MCF 10A (cell line): ENCODE results near the gene C1orf141. TPM values are rescaled to one million over a fixed set of nuclear protein-coding genes. Genes with fewer than 3 reads are reported as not detected.

ENCODE experiments used
- BruUV-seq: library from RNA; stranded (reverse); fragments of 400-500 nt; replicated peaks from 2 replicates; lab custom pipeline; 2021; lab: Mats Ljungman, UMichigan
- CTCF ChIA-PET: fragments of 300-600 bp; sonication (Branson Sonifier 250); formaldehyde crosslinking; extraction: SDS; loops from one replicate; lab custom pipeline; 2021; ENCODE audit warnings: antibody characterized with exemption, inconsistent platforms; lab: Yijun Ruan, JAX
- POLR2A ChIA-PET: fragments of 300-600, 350-650 bp; sonication (Branson Sonifier 250); formaldehyde crosslinking; extraction: SDS; loops from one replicate; lab custom pipeline; 2020; ENCODE audit warnings: antibody characterized with exemption, inconsistent platforms; lab: Yijun Ruan, JAX
- DNase-seq: peaks from one replicate; pipeline ENCODE4 v3.0.0-alpha.2; 2018; ENCODE audit not compliant: unreplicated experiment
- H3K27ac Mint-ChIP-seq: one replicate; pipeline ENCODE4 v1.8.0; 2022; ENCODE audit warnings: mild to moderate bottlenecking, low read depth, mixed read lengths; ENCODE audit not compliant: unreplicated experiment
- H3K27me3 Mint-ChIP-seq: one replicate; pipeline ENCODE4 v1.8.0; 2022; ENCODE audit warnings: mixed read lengths; ENCODE audit not compliant: insufficient read depth, unreplicated experiment
- H3K36me3 Mint-ChIP-seq: one replicate; pipeline ENCODE4 v1.8.0; 2022; ENCODE audit warnings: mild to moderate bottlenecking, moderate library complexity, mixed read lengths; ENCODE audit not compliant: insufficient read depth, unreplicated experiment
- H3K4me1 Mint-ChIP-seq: one replicate; pipeline ENCODE4 v1.8.0; 2022; ENCODE audit warnings: mixed read lengths; ENCODE audit not compliant: insufficient read depth, unreplicated experiment
- H3K4me3 Mint-ChIP-seq: one replicate; pipeline ENCODE4 v1.8.0; 2022; ENCODE audit warnings: mild to moderate bottlenecking, moderate library complexity, mixed read lengths; ENCODE audit not compliant: unreplicated experiment
- H3K9me3 Mint-ChIP-seq: one replicate; pipeline ENCODE4 v1.8.0; 2022; ENCODE audit warnings: mixed read lengths; ENCODE audit not compliant: unreplicated experiment
- CTCF ChIP-seq: fragments of 200-600 bp; IDR thresholded peaks from one replicate; pipeline ENCODE4 v1.8.0; 2022; ENCODE audit warnings: antibody characterized with exemption, mild to moderate bottlenecking; ENCODE audit not compliant: unreplicated experiment
- intact Hi-C: fragments of 100-400 bp; cut with micrococcal nuclease; formaldehyde crosslinking; loops from 2 replicates; pipeline ENCODE4 v1.14.1; 2022
- total RNA-seq: library from RNA; stranded (reverse); gene quantifications from 2 replicates; pipeline ENCODE4 v1.2.3, GENCODE V29; 2022

Gene C1orf141
- total RNA-seq, 1 experiment from 2014 or later = not detected

DNA sequence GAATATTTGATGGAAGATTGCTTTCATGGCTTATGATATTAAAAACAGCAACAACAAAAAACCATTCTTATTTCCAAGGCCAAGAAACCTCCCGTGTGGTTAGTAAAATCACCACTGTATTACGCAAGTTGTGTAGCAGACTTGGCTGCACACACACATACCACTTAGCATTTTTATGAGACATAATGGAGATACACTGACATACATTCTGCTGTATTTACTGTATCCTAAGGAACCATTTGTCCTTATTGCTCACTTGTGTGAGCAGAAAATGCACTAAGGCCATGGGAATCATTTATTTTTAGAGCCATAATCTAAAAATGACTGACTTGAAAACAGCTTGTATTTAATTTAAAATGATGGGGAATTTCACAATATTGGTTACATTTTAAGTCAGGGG lies 584 bp upstream of the C1orf141 start:
- H3K9me3 Mint-ChIP-seq = no peaks in the 10 kb centered on the region
- H3K4me3 Mint-ChIP-seq = no peak overlapping the region
- POLR2A ChIA-PET = interaction anchor here (1.0 to 1.6 kb wide), 5 partner anchors 75 to 151 kb away, joined by 3 to 5 read pairs (median 3); no protein-coding TSS in a partner anchor
- no peak overlapping the region for H3K27ac Mint-ChIP-seq
- H3K4me1 Mint-ChIP-seq = peaks cover 7% of the 10 kb centered on the region
- BruUV-seq = no TSS peak
- no peaks in the 10 kb centered on the region for H3K27me3 Mint-ChIP-seq
- intact Hi-C loops = no loop called here
- CTCF ChIA-PET = interaction anchor here (0.6 to 5.7 kb wide), 4 partner anchors 9 to 81 kb away, joined by 3 to 36 read pairs (median 4); no protein-coding TSS in a partner anchor
- peak; percentile 34 for DNase-seq
- no peaks in the 10 kb centered on the region for H3K36me3 Mint-ChIP-seq
- TF ChIP-seq CTCF = no peak

DNA sequence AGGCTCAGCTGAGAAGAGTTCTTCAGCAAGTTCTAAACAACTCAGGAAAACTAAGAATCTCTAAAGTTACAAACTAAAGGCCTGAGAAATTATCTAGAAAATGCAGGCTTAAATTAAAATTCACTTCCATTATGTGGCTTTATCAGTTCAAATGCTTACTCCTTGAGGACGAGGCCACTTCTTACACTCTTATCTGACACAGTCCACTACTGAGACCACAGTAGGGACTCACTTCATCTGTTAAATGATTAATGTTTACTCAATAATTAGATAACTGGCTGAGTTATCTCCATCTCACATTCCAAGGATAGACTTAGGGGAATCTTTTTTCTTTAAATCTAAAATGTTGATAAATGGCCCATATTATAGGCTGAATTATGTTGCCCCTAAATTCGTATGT lies 1.6 kb downstream of the C1orf141 start:
- H3K4me1 Mint-ChIP-seq = peaks cover 7% of the 10 kb centered on the region
- H3K27ac Mint-ChIP-seq = no peak overlapping the region
- DNase-seq = no peak
- no peaks in the 10 kb centered on the region for H3K36me3 Mint-ChIP-seq
- no peak overlapping the region for H3K4me3 Mint-ChIP-seq
- ChIA-PET CTCF (interaction anchor here (1.6 kb wide), 1 partner anchor 13 kb away, joined by 3 read pairs; no protein-coding TSS in a partner anchor), POLR2A (no interaction called here)
- H3K9me3 Mint-ChIP-seq = no peaks in the 10 kb centered on the region
- no TSS peak for BruUV-seq
- TF ChIP-seq CTCF = no peak
- no peaks in the 10 kb centered on the region for H3K27me3 Mint-ChIP-seq
- intact Hi-C loops = no loop called here

DNA sequence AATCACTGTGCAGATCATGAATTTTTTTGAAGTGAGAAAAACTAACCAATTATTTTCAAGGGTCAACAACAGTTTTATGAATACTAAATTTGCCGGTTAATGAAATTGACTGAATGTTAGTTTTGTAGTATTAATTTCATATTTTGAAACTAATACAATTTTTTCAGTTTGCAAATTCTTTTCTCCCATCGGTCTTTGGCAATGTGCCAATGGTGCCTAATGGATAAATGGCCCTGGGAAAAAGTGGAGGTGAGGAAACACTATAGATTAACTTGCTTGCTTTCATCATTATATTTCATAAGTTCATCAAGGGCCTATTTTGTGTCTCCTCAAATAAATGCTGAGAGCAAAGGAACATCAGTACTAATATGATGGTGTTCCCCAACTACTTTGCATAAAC lies 4.1 kb downstream of the C1orf141 start:
- intact Hi-C loops = no loop called here
- ChIA-PET CTCF (interaction anchor here (2.4 kb wide), 1 partner anchor 18 kb away, joined by 15 read pairs; no protein-coding TSS in a partner anchor), POLR2A (interaction anchor here (1.0 kb wide), 1 partner anchor 78 kb away, joined by 5 read pairs; no protein-coding TSS in a partner anchor)
- BruUV-seq = no TSS peak
- Mint-ChIP-seq H3K36me3 (no peaks in the 10 kb centered on the region), H3K4me3 (no peak overlapping the region), H3K27ac (no peak overlapping the region), H3K4me1 (peaks cover 12% of the 10 kb centered on the region), H3K9me3 (no peaks in the 10 kb centered on the region), H3K27me3 (no peaks in the 10 kb centered on the region)
- TF ChIP-seq CTCF = no peak
- DNase-seq = peak; percentile 12

DNA sequence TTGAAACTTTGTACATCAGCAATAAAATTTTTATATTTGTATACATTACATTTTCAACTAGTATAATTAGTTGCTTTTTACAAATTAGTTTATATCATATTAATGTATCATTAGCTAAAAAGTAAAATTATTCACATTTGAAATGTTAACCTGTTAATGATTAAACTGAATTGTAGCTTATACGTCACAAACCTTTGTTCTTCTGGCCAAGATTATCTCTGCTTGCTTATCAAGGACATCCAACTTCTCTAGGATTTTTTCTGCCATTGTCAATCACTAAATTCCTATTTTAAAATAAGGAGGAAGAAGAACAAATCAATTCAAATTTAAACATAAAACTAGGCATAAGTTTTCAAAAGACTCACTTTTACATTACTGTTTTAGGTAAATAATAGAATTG lies 7.8 kb downstream of the C1orf141 start:
- no peak for DNase-seq
- no TSS peak for BruUV-seq
- CTCF ChIA-PET = interaction anchor here (0.5 to 7.1 kb wide), 8 partner anchors 10 to 1095 kb away, joined by 3 to 65 read pairs (median 4); no protein-coding TSS in a partner anchor
- no peak overlapping the region for H3K27ac Mint-ChIP-seq
- no peaks in the 10 kb centered on the region for H3K36me3 Mint-ChIP-seq
- H3K9me3 Mint-ChIP-seq = no peaks in the 10 kb centered on the region
- intact Hi-C loops = no loop called here
- TF ChIP-seq CTCF = no peak
- POLR2A ChIA-PET = interaction anchor here (0.5 to 1.4 kb wide), 5 partner anchors 12 to 75 kb away, joined by 3 to 5 read pairs (median 3); no protein-coding TSS in a partner anchor
- H3K27me3 Mint-ChIP-seq = no peaks in the 10 kb centered on the region
- no peak overlapping the region for H3K4me3 Mint-ChIP-seq
- peaks cover 7% of the 10 kb centered on the region for H3K4me1 Mint-ChIP-seq
